Measurements from ENCODE around the gene VPS11. TPM values are rescaled to one million over a fixed set of nuclear protein-coding genes. Genes with fewer than 3 reads are reported as not detected.

The VPS11 gene
- total RNA-seq, 1 experiment from 2014 or later, result 18.6 TPM

DNA sequence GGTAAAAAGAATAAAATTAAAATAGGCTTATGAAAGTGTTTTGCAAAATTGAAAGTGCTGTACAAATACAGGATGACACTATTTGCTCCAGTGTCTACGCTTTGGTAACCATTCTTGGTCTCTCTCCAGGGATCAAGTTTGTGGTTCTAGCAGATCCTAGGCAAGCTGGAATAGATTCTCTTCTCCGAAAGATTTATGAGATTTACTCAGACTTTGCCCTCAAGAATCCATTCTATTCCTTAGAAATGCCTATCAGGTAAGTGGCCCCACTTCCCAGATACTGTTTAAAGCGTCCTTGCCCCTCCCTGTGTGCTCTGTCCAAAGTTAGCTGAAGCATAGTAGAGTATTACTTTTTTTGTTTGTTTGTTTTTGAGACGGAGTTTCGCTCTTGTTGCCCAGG lies 46.0 kb upstream of the VPS11 start:
- no peak overlapping the region for H2BK5ac ChIP-seq (ENCODE audit: insufficient read length, low read length)
- no peak for TF ChIP-seq CTCF (conservative IDR thresholded peaks at IDR 0.05)
- no peak overlapping the region for H3K23ac ChIP-seq (ENCODE audit: insufficient read length, low read depth, low read length)
- no peak overlapping the region for H2BK20ac ChIP-seq (ENCODE audit: low read depth, low read length, poor library complexity, severe bottlenecking)
- no peak overlapping the region for H3K9ac ChIP-seq (ENCODE audit: extremely low read depth, insufficient read length, low read length)
- peaks cover 10% of the 10 kb centered on the region for H3K23me2 ChIP-seq (ENCODE audit: insufficient read length, low read depth, low read length, poor library complexity, severe bottlenecking)
- Mint-ChIP-seq H3K27me3 (ENCODE audit: low read depth) (no peaks in the 10 kb centered on the region; the same call in 1 of the 2 replicates), H3K27ac (no peak overlapping the region), H3K4me3 (no peak overlapping the region; a peak in 1 of 5 replicates), H3K4me1 (peaks cover 12 to 21% of the 10 kb centered on the region in 2 experiments), H3K9me3 (no peaks in the 10 kb centered on the region), H3K36me3 (ENCODE audit: insufficient read depth in 1 of 3, low read depth in 3 of 3) (peaks cover 33 to 75% (median 74%) of the 10 kb centered on the region in 3 experiments)
- H3K27me3 ChIP-seq (ENCODE audit: insufficient read depth, low read length), result no peaks in the 10 kb centered on the region
- no peak overlapping the region for H3K14ac ChIP-seq (ENCODE audit: insufficient read depth, low read length)
- no peak overlapping the region for H4K5ac ChIP-seq (ENCODE audit: insufficient read length, low read depth, low read length)
- no peaks in the 10 kb centered on the region for H4K20me1 ChIP-seq (ENCODE audit: control insufficient read depth, insufficient read depth, insufficient read length)
- H3K4ac ChIP-seq (ENCODE audit: low read depth, low read length), result no peak overlapping the region
- H4K91ac ChIP-seq (ENCODE audit: insufficient read length, low read depth, low read length), result no peak overlapping the region
- no peak overlapping the region for H2BK120ac ChIP-seq (ENCODE audit: low read depth, low read length, poor library complexity, severe bottlenecking)
- H3K56ac ChIP-seq (ENCODE audit: insufficient read length, low read depth, low read length), result no peak overlapping the region
- peaks cover 15% of the 10 kb centered on the region; the same call in 1 of the 2 replicates for H3K79me2 ChIP-seq (ENCODE audit: insufficient read depth, low read length)
- H3K4me2 ChIP-seq (ENCODE audit: insufficient read depth, insufficient read length, low read length), result no peak overlapping the region
- H3K4me1 ChIP-seq (ENCODE audit: insufficient read depth, low read length), result no peaks in the 10 kb centered on the region
- H2BK15ac ChIP-seq (ENCODE audit: low read depth, low read length), result no peak overlapping the region
- H2AK5ac ChIP-seq (ENCODE audit: insufficient read length, low read length), result no peak overlapping the region
- no peak overlapping the region for H3K27ac ChIP-seq (ENCODE audit: insufficient read length, low read depth, low read length)
- no peak overlapping the region for H2AFZ ChIP-seq (ENCODE audit: low read length)
- H3K18ac ChIP-seq (ENCODE audit: insufficient read length, low read depth, low read length), result no peak overlapping the region
- no peak overlapping the region for H3T11ph ChIP-seq (ENCODE audit: low read length)
- no peak overlapping the region for H4K8ac ChIP-seq (replicated peaks; ENCODE audit: insufficient read length, low read depth, low read length)
- H3K79me1 ChIP-seq (ENCODE audit: insufficient read depth, low read depth, low read length, poor library complexity, severe bottlenecking), result no peaks in the 10 kb centered on the region
- WGBS (ENCODE audit: extremely low coverage, insufficient read length, low lambda C conversion rate), result no CpG with 5 or more reads among the region's 5 CpGs
- H3K9me3 ChIP-seq (ENCODE audit: control insufficient read depth, low read depth, low read length), result no peaks in the 10 kb centered on the region
- H2BK12ac ChIP-seq (ENCODE audit: insufficient read length, low read depth, low read length), result no peak overlapping the region
- no peak for DNase-seq

Measured in H9 (cell line).